K562 treated with DMSO at 1 percent for 48 hours (cell line): Measurements from ENCODE around the gene NOL6. TPM values are rescaled to one million over a fixed set of nuclear protein-coding genes. Genes with fewer than 3 reads are reported as not detected.

Source experiments
- total RNA-seq: library from RNA; unstranded; fragments of 300-600 nt; gene quantifications from 2 replicates; pipeline ENCODE4 v1.2.3, GENCODE V29; 2022; ENCODE audit warnings: low replicate concordance; ENCODE audit errors: extremely low read depth

The NOL6 gene, protein sequence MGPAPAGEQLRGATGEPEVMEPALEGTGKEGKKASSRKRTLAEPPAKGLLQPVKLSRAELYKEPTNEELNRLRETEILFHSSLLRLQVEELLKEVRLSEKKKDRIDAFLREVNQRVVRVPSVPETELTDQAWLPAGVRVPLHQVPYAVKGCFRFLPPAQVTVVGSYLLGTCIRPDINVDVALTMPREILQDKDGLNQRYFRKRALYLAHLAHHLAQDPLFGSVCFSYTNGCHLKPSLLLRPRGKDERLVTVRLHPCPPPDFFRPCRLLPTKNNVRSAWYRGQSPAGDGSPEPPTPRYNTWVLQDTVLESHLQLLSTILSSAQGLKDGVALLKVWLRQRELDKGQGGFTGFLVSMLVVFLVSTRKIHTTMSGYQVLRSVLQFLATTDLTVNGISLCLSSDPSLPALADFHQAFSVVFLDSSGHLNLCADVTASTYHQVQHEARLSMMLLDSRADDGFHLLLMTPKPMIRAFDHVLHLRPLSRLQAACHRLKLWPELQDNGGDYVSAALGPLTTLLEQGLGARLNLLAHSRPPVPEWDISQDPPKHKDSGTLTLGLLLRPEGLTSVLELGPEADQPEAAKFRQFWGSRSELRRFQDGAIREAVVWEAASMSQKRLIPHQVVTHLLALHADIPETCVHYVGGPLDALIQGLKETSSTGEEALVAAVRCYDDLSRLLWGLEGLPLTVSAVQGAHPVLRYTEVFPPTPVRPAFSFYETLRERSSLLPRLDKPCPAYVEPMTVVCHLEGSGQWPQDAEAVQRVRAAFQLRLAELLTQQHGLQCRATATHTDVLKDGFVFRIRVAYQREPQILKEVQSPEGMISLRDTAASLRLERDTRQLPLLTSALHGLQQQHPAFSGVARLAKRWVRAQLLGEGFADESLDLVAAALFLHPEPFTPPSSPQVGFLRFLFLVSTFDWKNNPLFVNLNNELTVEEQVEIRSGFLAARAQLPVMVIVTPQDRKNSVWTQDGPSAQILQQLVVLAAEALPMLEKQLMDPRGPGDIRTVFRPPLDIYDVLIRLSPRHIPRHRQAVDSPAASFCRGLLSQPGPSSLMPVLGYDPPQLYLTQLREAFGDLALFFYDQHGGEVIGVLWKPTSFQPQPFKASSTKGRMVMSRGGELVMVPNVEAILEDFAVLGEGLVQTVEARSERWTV
- total RNA-seq = not detected in 2 replicates

DNA sequence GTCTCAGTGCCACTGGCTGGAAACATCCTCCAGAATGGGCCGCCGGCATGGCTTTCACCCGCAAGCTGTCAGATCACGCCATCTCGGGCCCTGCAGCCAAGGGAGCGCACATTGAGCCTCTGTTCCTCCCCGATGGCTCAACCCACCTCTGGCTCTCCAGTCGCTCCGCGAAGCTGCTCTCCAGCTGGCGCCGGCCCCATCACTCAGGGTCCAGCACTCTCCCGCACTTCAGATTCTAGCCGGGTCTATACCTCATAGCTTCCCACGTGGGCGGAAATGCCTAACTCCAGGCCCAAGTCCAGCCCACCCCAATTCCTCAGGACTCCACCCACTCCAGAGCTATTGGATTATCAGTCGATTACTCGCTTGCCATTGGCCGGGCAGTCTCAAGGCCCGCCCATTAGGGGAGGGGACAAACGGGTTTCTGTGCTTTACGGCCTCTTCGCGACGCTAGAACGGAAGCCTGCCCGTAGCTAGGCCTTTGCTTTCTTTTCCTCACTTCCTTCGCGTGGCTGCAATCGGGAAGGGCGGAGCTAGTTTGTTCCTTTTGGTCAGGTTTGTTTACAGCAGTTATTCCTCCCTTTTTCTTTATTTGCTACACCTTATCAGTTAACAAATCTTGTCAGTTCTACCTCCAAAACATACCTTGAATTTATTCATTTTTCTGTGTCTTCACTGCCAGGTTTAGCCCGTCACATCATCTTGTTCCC, at the start of gene NOL6:
NOL6 (minus strand) TSS at position 282 of the 710 bp plus-strand sequence; CDS start at position 200, 82 bp downstream.

DNA sequence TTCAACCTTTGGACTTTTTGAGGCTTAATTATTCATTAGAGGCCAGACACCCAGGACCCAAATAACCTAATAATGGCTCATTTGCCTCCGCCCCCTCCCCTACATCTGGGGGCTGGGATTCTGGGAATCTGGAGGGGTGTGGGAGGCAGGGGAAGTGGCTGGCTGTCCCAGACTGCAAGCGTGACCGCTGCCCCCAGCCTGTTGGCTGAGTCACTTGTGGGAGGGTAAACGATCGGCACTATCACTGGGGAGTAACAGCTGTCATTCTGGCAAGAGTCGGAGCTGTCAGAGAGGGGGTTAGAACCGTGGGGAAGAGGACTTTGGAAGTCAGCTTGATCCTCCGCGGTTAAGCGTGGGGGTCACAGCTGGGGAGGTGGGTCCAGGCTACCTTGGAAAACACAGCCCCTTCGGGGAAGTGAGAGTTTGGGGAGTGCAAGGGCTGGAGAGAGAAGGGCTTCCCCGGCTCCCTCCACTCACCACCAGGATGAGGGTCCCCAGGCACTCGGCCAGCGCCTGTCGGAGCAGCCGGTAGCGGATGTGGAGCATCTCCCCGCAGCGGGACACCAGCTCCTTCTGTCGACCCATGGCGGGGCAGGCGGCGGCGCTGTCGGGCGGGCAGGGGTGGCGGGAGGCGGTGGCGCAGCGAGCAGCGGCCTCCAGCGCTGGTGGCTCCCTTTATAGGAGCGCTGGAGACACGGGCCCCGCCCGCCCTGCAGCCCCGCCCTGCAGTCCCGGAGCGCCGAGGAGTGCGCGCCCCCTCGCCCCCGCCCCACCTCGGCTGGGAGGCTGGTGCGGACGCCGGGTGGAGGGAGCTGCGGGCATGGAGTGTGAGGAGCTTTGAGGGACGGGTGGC, 26.6 kb downstream of the NOL6 start, which contains the start of gene AQP3:
AQP3 (minus strand) TSS at position 648 of the 853 bp plus-strand sequence; CDS start at position 585, 63 bp downstream.

Other genes with a start within 250 kb of the NOL6 start
- gene SPINK4, start 233.8 kb downstream of the NOL6 start, total RNA-seq = not detected in 2 replicates
- not detected in 2 replicates for gene BAG1, start 209.2 kb downstream of the NOL6 start, total RNA-seq
- not detected in 2 replicates for gene CHMP5, start 208.9 kb downstream of the NOL6 start, total RNA-seq
- gene NFX1, start 183.4 kb downstream of the NOL6 start, total RNA-seq = not detected in 2 replicates
- gene AQP7, start 71.4 kb downstream of the NOL6 start, total RNA-seq = not detected in 2 replicates
- not detected in 2 replicates for gene AQP3, start 26.3 kb downstream of the NOL6 start, total RNA-seq
- gene ANKRD18B, start 50.3 kb upstream of the NOL6 start, total RNA-seq = not detected in 2 replicates